Non-pigmented ciliary epithelial cell (primary cell): Measurements from ENCODE around the gene DNAJC25.
A peak's percentile ranks its signal among the peaks of the same experiment; 100 is the strongest.
"Not testable (repeated sequence)": the region's sequence is repeated elsewhere in the genome, so short reads cannot be mapped to it uniquely, and the experiment has no call there.

ENCODE experiments used
- DNase-seq: peaks from one replicate; pipeline ENCODE4 v3.0.0-alpha.2; 2010; ENCODE audit warnings: low read depth

DNAJC25 gene

DNA sequence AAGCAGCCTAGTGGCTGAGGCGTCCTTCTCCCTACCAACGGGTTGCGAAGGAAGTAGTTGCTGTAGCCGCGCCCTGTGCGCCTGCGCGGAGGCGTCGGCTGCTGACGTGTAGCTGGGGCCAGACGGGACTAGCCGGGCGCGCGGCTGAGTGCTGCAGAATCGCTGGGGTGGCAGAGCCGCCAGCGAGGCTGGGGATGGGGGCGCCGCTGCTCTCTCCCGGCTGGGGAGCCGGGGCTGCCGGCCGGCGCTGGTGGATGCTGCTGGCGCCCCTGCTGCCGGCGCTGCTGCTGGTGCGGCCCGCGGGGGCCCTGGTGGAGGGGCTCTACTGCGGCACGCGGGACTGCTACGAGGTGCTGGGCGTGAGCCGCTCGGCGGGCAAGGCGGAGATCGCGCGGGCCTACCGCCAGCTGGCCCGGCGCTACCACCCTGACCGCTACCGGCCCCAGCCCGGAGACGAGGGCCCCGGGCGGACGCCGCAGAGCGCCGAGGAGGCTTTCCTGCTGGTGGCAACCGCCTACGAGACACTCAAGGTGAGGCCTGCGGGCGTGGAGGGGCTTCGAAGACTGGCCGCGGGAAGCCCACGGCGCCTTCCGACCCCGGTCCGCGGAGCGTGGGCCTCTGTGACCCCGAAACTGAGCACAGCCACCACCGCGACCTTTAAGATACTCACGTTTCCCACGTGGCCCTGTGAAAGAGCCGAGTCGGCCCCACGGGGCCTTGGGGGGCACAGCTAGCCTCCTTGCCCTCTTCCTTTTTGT, at the start of gene DNAJC25:
Gene DNAJC25 (plus strand): TSS at position 121 of the 758 bp plus-strand sequence. CDS start 74 bp downstream, at position 195.
- DNase-seq = peak; percentile 96

DNA sequence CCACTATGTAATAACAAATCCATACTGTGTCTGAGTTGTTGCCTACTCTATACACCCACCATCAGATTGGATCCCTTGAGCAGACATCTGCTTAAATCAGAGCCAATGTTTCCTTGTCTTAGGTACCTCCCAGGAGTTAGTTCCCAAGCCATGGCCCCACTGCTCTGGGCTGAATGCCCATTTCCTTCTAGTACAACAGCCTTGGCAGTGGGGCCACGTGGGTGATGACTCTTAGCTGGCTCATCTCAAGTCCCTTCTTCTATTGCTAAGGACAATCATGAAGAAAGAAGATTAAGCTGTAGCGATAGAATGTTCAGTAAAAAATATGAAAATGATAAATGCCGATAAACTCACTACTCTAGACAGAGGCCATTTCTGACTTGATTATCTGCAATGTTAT, 48.2 kb upstream of the DNAJC25 start:
- no peak for DNase-seq

DNA sequence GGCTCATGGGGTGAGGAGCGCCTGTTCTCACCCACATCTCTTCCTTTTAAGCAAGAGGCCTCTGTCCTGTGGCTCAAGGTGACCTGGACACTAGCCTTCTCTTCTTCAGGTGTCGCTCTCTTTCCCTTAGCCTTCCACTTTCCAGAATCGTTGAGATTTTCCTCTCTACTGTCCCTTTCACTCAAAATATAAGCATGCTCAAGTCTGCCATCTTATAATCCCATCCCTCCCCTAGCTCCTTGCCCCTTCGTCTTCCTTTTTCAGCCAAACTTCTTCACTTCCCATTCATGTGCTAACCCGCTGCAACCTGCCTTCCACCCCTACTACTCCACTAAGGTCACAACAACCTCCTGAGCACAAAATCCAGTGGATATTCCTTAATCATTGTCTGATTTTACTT, 44.8 kb upstream of the DNAJC25 start:
- DNase-seq = no peak

DNA sequence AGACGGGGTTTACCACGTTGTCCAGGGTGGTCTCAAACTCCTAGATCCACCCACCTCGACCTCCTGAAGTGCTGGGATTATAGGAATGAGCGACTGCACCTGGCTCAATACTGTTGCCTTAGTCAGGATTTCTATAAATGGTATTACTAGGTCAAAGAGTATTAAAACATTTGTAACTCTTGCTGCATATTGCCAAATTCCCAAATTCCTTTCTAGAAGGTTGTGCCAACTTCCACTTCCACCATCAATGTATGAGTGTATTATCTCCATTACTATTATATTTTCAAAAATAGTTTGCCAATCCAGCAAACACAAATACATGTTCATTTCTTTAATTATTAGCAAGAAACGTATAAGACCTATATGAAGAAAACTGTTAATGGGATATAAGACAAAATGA, 42.3 kb upstream of the DNAJC25 start:
- DNase-seq = no peak

DNA sequence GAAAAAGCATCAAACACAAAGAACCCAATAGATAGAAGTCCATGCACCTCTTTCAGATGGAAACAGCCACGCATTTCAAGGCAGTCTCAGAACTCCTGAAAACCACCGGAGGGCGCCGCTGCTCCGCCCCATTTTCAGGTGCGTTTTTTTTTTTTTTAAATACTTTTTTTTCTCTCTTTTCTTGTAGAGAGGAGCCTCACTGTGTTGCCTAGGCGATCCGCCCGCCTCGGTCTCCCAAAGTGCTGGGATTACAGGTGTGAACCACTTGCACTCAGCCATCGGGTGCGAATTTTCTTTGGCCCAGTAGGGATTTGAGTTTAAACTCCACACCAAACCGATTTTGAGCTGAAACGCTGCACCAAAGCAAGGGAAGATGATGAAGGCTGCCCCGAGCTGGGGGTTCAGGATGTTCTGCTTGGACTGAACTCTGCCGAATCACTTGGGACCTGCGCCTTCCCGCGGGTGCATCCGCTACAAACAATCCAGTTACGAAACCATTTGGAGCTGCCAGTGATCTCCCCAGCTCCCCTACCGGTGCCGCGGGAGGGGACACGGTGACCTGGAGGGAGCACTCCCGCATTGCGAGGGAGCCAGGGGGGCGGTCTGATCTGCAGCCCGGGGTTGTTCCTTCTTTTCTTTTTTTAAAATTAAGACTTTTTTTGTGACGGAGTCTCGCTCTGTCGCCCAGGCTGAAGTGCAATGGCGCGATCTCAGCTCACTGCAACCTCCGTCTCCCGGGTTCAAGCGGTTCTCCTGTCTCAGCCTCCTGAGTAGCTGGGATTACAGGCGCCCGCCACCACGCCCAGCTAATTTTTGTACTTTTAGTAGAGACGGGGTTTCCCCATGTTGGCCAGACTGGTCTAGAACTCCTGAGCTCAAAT, 33.0 kb upstream of the DNAJC25 start:
- no peak for DNase-seq

DNA sequence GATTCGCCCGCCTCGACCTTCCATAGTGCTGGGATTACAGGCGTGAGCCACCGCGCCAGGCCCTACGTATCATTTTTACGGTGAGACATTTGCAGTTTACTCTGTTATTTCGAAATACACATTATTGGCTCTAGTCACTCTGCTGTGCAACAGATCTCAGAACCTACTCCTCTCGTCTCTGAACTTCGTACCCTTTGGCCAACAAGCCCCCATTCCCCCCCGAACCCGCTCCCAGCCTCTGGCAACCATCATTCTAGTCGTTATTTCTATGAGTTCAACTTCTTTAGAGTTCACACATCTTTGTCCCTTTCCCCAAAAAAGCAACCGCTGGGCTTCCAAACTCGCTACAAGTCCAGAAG, 32.4 kb upstream of the DNAJC25 start:
- DNase-seq = no peak

DNA sequence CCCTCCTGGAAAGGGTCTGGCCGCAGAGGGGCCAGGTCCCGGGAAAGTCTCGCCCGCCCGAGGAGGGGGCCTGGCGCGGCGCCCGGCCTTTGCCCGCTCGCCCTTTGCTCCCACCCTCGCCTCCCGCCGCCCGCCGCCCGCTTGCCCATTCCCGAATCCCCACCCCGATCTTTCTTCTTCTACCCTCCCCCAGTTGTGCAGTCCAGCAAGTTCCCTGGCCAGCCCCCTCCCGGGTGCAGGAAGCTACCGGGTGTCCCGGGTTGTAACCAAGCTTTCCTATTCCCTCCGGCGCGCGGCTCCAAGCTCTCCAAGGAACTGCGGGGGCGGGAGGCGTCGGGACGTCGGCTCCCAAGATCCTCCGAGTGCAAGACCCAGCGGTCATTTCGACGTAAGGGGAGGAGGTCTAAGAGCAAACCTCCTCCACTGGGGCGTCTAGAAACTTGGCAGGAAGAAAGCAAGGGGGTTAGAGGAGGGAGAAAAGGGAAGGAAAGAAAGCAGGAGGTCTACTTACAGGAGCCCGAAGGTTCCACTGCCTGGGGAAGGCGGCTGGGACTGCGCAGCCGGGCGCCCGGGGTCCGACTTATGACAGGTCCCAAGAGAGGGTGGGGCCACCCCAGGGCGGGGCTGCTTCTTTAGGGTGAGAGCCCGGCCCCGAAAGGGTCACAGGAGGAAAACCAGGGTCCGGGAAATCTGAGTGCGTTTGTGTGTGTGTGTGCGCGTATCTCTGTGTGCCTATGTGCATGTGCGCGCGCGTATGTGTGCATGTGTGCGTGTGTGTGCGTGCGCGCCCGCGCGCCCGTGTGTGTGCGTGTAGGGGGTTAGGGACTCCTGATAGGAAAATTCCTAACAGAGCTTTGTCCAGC, 31.8 kb upstream of the DNAJC25 start, which contains the start of gene PTGR1:
Gene PTGR1 (minus strand): TSS at position 556 of the 863 bp plus-strand sequence. CDS start 2,225 bp downstream, outside the sequence.
- no peak for DNase-seq

DNA sequence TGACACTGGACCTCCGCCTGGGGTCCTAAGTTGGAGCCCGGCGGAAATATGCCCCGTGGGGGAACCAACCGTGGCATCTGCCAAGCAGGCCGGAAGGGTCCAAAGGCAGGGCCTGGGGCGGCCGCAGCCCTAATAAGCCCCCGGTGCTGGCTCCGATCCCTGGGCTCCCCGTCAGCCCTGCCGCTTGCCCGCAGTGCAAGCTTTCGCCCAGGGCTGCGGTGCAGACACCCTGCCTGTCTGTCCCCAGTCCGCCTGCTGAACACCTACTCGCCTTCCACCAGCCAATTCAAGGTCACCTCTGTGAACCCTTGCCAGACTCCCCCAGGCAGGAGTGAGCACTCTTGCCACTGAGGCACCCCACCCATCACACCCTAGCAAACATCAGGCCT, 31.2 kb upstream of the DNAJC25 start:
- no peak for DNase-seq

DNA sequence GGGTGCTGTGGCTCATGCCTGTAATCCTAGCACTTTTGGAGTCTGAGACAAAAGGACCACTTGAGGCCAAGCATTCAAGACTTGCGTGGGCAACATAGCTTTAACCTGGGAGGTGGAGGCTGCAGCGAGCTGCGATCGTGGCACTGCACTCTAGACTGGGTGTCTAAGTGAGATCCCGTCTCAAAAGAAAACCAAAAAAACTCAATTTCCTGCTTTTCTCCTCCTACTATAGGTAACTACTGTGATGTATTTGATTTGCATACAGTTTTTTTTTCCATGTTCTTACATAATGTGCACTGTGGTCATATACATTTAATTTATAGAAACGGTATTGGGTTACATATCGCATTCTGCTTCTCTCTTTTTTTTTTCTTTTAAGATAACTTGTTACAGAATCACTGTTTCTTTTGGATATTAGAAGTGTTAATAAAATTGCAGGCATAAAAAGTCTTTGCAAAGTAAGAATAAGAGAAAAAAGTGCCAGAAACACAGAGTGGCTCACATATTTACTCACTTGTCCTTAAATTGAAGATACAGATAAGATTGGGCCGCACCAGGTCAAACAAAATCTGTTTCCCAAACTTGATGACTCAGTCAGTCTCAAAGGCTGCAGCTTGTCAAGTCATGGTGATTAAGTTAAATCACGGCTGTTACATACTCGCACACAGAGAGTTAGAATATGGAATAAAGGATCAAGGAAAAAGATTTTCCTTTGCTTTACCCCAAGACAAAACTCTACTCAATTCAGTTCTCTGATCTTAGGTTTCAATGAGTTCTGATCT, 29.7 kb upstream of the DNAJC25 start:
- no peak for DNase-seq

DNA sequence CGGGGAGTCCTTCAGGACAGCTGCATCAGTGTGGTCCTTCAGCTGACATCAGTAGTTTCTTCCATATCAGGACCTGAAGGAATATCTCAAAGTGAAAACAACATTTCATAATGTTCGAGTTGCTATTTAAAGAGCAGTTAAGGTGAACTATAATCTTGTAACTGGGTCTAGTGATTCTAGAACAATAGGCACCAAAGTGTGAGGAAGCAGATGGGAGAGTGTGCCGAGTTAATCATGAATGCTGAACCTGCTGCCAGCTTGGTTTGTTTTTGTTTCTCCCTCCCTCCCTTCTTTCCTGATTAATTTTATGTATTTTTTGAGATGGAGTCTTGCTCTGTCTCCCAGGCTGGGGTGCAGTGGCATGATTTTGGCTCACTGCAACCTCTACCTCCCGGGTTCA, 28.1 kb upstream of the DNAJC25 start:
- no peak for DNase-seq

DNA sequence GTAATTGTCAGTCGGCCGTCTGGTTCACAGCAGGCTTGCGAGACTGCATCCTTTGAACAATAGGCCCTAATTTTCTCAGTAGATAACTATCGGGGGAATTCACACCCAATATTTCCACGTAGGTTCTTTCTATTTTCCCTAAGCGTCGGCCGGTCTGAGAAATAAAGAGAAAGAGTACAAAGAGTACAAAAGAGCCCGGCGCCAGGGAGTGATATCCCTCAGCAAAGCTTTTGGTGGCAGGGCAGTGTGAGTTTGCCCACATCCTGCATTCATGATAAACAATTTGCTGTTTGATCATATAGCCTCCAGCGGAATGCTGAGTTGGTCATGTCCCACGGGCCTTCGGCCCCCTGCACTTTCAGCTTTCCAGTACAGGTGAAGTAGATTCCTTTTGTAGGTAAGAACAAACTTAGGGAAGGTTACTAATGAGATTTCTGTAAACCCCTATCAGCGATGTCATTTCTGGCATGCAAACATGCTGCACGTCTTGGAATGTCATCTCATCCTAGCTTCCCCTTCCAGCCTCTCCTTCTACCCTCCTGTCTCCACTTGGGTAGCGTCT, 27.0 kb upstream of the DNAJC25 start:
- no peak for DNase-seq

DNA sequence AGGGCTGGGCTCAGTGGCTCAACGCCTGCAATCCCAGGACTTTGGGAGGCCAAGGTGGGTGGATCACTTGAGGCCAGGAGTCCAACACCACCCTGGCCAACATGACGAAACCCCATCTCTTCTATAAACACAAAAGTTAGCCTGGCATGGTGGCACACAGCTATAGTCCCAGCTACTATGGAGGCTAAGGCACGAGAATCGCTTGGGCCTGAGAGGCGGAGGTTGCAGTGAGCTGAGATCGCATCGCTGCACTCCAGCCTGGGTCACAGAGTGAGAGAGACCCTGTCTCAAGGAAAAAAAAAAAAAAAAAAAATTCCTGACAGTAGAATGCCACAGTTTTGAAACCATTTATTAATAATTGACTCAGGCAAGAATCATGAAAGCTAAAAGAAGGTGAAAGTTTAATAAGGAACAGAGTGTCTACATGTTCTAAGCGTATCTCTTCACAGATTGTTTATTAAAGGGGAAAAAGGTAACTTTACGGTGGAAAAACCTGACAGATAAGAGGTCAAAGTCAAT, 26.0 kb upstream of the DNAJC25 start:
- no peak for DNase-seq

DNA sequence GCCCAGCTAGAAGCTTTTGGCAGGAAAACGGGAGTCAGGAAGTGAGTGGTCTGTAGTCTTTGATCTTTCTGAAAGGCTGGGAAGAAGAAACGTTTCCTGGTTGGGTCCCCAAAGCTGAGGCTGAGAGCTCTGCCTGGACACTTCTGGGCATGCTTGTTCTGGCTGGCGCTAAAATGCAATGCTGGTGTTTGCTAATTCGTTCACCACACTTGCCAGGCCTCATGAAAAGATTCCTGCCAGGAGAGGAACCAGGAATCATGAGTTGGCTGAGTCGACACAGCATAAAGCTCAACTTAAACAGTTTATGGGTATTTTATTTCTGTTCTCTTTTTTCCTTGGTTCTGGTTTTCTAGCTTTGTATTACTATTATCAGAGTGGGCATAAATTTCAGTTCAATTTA, 21.0 kb upstream of the DNAJC25 start:
- DNase-seq = no peak

DNA sequence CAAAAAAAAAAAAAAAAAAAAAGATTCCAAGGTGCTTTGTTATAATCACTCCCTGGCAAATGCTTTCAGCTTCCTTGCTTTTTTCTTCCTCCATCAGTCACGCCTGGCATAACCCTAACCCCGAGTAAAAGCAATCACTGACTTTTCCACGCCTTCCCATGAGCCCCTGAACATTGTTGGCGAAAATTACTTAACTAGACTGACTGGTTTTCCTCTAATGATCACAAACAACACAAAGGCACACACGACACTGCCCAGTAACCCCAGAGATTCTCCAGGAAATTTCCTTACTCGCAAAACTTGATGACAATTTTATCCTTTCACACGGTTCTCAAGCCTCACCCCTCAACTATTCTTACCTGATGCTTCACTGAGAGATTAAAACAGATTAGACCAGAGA, 20.3 kb upstream of the DNAJC25 start:
- DNase-seq = no peak

DNA sequence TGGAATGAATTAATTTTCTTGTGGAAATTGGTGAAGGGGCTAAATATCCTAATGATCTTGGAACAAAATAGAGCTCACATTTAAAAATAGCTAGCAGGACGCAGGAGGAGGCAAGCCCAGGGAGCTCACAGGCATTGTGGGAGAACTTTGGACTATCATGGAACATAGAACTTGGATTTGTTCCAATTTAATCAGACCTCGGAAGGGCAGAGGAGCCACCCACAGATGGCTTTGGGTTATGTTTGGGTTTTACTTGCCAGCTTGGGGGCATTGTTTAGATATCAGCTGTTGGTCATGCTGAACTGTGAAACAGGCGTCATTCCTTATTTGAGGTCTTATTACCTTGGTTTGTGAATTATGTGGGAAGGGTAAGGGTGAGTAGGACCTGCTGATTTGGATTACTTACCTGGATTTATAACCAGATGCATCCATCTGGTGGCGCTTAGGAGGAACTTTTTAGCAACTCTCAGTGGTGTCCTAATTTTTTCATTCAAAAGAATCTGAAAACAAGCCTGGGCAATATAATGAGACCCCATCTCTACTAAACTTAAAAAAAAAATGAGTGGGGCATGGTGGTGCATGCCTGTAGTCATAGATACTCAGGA, 17.6 kb upstream of the DNAJC25 start:
- no peak for DNase-seq

DNA sequence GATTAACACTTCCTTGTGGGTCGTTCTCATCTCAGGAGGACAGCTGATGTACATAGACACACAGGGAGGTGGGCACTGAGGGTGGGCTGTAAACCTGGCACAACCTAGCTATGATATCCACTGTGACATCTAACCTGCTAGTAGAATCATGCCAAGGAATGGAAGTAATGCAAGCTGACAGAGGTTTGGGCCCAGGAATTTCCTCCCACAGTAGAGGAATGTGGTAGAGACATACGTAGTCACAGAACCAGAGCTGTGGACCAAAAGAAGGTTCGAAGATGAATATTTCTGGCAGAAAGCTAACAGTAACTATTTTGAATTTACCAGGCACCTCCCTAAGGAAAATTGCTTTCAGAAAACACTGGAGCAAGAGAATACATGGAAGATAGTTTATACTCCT, 15.2 kb upstream of the DNAJC25 start:
- no peak for DNase-seq

DNA sequence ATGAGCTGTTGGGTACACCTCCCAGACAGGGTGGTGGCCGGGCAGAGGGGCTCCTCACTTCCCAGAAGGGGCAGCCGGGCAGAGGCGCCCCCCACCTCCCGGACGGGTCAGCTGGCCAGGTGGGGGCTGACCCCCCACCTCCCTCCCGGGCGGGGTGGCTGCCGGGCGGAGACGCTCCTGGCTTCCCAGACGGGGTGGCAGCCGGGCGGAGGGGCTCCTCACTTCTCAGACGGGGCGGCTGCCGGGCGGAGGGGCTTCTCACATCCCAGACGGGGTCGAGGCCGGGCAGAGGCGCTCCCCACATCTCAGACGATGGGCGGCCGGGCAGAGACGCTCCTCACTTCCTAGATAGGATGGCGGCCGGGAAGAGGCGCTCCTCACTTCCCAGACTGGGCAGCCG, 13.8 kb upstream of the DNAJC25 start:
- not testable (repeated sequence) for DNase-seq

DNA sequence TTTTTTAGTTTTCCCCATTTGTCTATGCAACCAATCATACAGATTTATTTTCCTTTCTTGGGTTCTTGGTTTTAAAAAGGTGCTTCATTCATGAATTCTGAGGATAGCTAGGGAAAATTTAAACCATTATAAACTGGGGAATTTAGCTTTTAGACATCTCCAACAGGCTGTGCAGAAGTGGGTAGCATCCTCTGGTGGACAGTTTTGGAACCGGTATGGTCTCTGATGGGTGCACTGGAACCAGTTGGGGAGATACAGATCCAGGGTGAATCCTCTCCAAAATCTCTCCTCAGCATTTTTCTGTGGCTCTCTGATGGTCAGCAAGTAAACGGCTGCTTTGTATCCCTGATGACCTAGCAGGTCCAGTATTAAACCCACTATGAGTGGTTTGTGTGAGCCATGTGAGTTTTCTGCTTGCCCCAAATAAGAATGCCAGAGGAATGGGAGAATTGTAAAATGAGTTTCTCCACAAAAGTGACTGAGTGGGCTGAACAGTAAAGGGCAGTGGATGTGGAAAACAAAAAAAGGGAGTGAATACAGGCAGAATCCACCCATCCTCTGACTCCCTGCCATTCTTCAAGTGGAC, 9.1 kb upstream of the DNAJC25 start:
- no peak for DNase-seq

DNA sequence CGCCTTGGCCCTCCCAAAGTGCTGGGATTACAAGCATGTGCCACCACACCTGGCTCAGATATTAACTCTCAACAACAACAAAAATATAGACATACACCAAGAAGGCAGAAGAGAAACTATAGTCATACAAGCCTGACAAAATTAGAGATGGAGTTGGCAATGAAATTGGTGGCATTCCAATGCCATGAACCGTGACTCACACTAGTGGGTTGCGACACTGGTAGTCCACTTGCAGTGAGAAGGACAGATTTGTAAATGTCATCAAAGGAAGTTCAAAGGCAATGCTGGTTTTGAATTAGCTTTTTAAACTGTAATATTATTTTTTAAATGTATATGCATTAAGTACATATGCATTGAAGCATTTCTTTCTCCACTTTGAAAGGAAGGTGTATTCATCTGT, 8.5 kb upstream of the DNAJC25 start:
- no peak for DNase-seq
